Pancreas (tissue), 10 donors: Measurements from ENCODE around the gene ITIH3. TPM values are rescaled to one million over a fixed set of nuclear protein-coding genes. Genes with fewer than 3 reads are reported as not detected.

Experiments used
- ATAC-seq, 4 donors: fragments of 200-7000 bp; cut with Tn5 transposase; one replicate each; pipeline versions ENCODE4 v1.8.0 to v1.9.1; 2020; ENCODE audit warnings: mild to moderate bottlenecking in 4 of 4, moderate library complexity in 4 of 4
- DNase-seq, 6 donors: peaks; one replicate each; pipeline ENCODE4 v3.0.0-alpha.2; 2020
- FAIRE-seq: peaks from 2 replicates; lab custom pipeline; 2012; peaks lifted over from hg19 to GRCh38; lab: Jason Lieb, UNC
- H3K27ac ChIP-seq, 4 donors: fragments of 200-600 bp; sonication (generic); 1 replicate in 3 of 4; 2 replicates in 1 of 4; pipeline versions ENCODE4 v1.5.0 to v1.8.0; 2020
- H3K27me3 ChIP-seq, 4 donors: fragments of 200-600 bp; one replicate each; pipeline ENCODE4 v1.8.0; 2021
- H3K36me3 ChIP-seq, 3 donors: fragments of 200-600 bp; sonication (generic) in 1 of 3; one replicate each; pipeline versions ENCODE4 v1.5.0 to v1.8.0; 2020 to 2021
- H3K4me1 ChIP-seq, 3 donors: fragments of 200-600 bp; one replicate each; pipeline ENCODE4 v1.8.0; 2021
- H3K4me3 ChIP-seq, 4 donors: fragments of 200-600 bp; sonication (generic) in 2 of 4; one replicate each; pipeline versions ENCODE4 v1.5.0 to v1.8.0; 2020 to 2021
- H3K9me3 ChIP-seq, 4 donors: fragments of 200-600 bp; one replicate each; pipeline ENCODE4 v1.8.0; 2021
- WGBS, 2 donors: extraction: QIAGEN DNeasy Blood & Tissue Kit; methylation state at CpG; one replicate each; pipeline ENCODE4 v1.1.7; 2013; 5-methylcytosine and 5-hydroxymethylcytosine counted together
- intact Hi-C, 3 donors: fragments of 100-400 bp; cut with DNase I; formaldehyde crosslinking; loops; one replicate each; pipeline versions ENCODE4 v1.11.1 to v1.14.2; 2022
- polyA plus RNA-seq, 2 donors: library from polyadenylated mRNA; stranded (reverse); fragments of 200-250 nt; gene quantifications; one replicate each; pipeline ENCODE4 v1.2.3, GENCODE V29; 2013
- total RNA-seq, 6 donors: library from RNA; stranded (reverse); fragmentation: NEBNext Ultra II Directional in 4 of 6; extraction: Animal tissue kit (Norgen Biotek cat#: 25700) in 4 of 6; gene quantifications; one replicate each; pipeline versions ENCODE4 v1.2.1 to v1.2.4, GENCODE V29; 2021 to 2023
- TF ChIP-seq, protein P1 (sequence below), 4 donors: fragments of 200-600 bp; sonication (generic) in 3 of 4; IDR thresholded peaks; one replicate each; pipeline versions ENCODE4 v1.5.0 to v1.8.0; 2021; ENCODE audit warnings: antibody characterized with exemption in 4 of 4
- donor health status: healthy with polysubstance abuse.
- donor health status: DM: no; HTN: no; CAD: no; lungs with moderate emphysema.
- donor health status: DM: no; HTN: no; CAD: no.
- donor health status: control.
- donor health status: control.
- donor health status: Bipolar disorder and iron deficiency.
- donor health status: DM: yes; HTN: yes; CAD: no.
- donor health status: DM: no; HTN: no; CAD: no.
- donor health status: DM: no; HTN: no; CAD: no.
- donor health status: DM: yes; HTN: yes; CAD: no.

The ITIH3 gene
- total RNA-seq (1 to 10 TPM in 1 of 6 donors, under 1 TPM in 3, not detected in 2; 0.29 to 1.9 (median 0.72) TPM), polyA plus RNA-seq (1 to 10 TPM; 1.7 to 2.1 TPM)

- Histone ChIP-seq H3K36me3 (no peaks in the 10 kb centered on the region), H3K4me1 (peaks cover 0 to 3% (median 0%) of the 10 kb centered on the region in 3 donors), H3K9me3 (no peaks in the 10 kb centered on the region), H3K4me3 (no peak within 1 kb of the TSS), H3K27ac (no peak within 1 kb of the TSS), H3K27me3 (no peaks in the 10 kb centered on the region)
- FAIRE-seq = no peak
- TF ChIP-seq, protein P1, sequence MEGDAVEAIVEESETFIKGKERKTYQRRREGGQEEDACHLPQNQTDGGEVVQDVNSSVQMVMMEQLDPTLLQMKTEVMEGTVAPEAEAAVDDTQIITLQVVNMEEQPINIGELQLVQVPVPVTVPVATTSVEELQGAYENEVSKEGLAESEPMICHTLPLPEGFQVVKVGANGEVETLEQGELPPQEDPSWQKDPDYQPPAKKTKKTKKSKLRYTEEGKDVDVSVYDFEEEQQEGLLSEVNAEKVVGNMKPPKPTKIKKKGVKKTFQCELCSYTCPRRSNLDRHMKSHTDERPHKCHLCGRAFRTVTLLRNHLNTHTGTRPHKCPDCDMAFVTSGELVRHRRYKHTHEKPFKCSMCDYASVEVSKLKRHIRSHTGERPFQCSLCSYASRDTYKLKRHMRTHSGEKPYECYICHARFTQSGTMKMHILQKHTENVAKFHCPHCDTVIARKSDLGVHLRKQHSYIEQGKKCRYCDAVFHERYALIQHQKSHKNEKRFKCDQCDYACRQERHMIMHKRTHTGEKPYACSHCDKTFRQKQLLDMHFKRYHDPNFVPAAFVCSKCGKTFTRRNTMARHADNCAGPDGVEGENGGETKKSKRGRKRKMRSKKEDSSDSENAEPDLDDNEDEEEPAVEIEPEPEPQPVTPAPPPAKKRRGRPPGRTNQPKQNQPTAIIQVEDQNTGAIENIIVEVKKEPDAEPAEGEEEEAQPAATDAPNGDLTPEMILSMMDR (IDR thresholded peaks at IDR 0.05) = no peak
- intact Hi-C loops = no loop called here
- 82 to 85% methylated on average over 10 of the region's 10 CpGs for WGBS, 2 donors
- ATAC-seq = peak in 1 of 4 donors; percentile 3
- DNase-seq = peak in 1 of 6 donors; percentile 41
Measured at GRCh38 chr3:52794612-52795099, at the start of gene ITIH3. TSS of gene ITIH3 (plus strand) at chr3:52794796. CDS start at chr3:52794804, 8 bp downstream.

GRCh38 chr3:52752045-52752660 lies 42.4 kb upstream of the ITIH3 start:
- no peaks in the 10 kb centered on the region for H3K27me3 ChIP-seq
- H3K4me3 ChIP-seq = no peak overlapping the region
- H3K36me3 ChIP-seq = peaks cover 0 to 26% (median 23%) of the 10 kb centered on the region in 3 donors
- intact Hi-C loops = no loop called here
- H3K27ac ChIP-seq = no peak overlapping the region
- TF ChIP-seq, protein P1 (IDR thresholded peaks at IDR 0.05) = no peak
- no peaks in the 10 kb centered on the region for H3K9me3 ChIP-seq
- ATAC-seq (no peak), DNase-seq (no peak), FAIRE-seq (no peak)
- WGBS, 2 donors = 82 to 83% methylated on average over 3 of the region's 3 CpGs
- no peaks in the 10 kb centered on the region for H3K4me1 ChIP-seq

GRCh38 chr3:52754373-52754772 lies 40.2 kb upstream of the ITIH3 start:
- H3K4me1 ChIP-seq = no peaks in the 10 kb centered on the region
- H3K36me3 ChIP-seq = peaks cover 0 to 29% (median 12%) of the 10 kb centered on the region in 3 donors
- no peak for DNase-seq
- 89 to 95% methylated on average over 4 of the region's 4 CpGs for WGBS, 2 donors
- no peak overlapping the region for H3K4me3 ChIP-seq
- ATAC-seq = no peak
- H3K27ac ChIP-seq = no peak overlapping the region
- TF ChIP-seq, protein P1 (IDR thresholded peaks at IDR 0.05) = no peak
- FAIRE-seq = no peak
- H3K27me3 ChIP-seq = no peaks in the 10 kb centered on the region
- intact Hi-C loops = no loop called here
- no peaks in the 10 kb centered on the region for H3K9me3 ChIP-seq

- DNase-seq (no peak), ATAC-seq (no peak), FAIRE-seq (no peak)
- H3K36me3 ChIP-seq = peaks cover 0 to 23% (median 12%) of the 10 kb centered on the region in 3 donors
- H3K27ac ChIP-seq = no peak overlapping the region
- WGBS, 2 donors = 89 to 97% methylated on average over 1 of the region's 1 CpG
- H3K9me3 ChIP-seq = no peaks in the 10 kb centered on the region
- H3K4me1 ChIP-seq = no peaks in the 10 kb centered on the region
- TF ChIP-seq, protein P1 (IDR thresholded peaks at IDR 0.05) = no peak
- no peak overlapping the region for H3K4me3 ChIP-seq
- intact Hi-C loops = no loop called here
- H3K27me3 ChIP-seq = no peaks in the 10 kb centered on the region
Measured at GRCh38 chr3:52756141-52756540, 38.5 kb upstream of the ITIH3 start.

- no peak for FAIRE-seq
- Histone ChIP-seq H3K27ac (peak overlapping the region in 1 of 4 donors; percentile 29), H3K4me3 (no peak overlapping the region), H3K36me3 (peaks cover 0 to 27% (median 4%) of the 10 kb centered on the region in 3 donors), H3K9me3 (no peaks in the 10 kb centered on the region), H3K27me3 (no peaks in the 10 kb centered on the region), H3K4me1 (peaks cover 0 to 6% (median 0%) of the 10 kb centered on the region in 3 donors)
- TF ChIP-seq, protein P1 (IDR thresholded peaks at IDR 0.05) = no peak
- peak in 3 of 4 donors; percentile 53 to 86 (median 63) for ATAC-seq
- 66 to 70% methylated on average over 2 of the region's 2 CpGs for WGBS, 2 donors
- intact Hi-C loops = no loop called here
- no peak for DNase-seq
Measured at GRCh38 chr3:52763466-52763865, 31.1 kb upstream of the ITIH3 start.
